HG03520 (cell line): Measurements from ENCODE around the gene MPP4.
"Not testable (repeated sequence)": the region's sequence is repeated elsewhere in the genome, so short reads cannot be mapped to it uniquely, and the experiment has no call there.

Experiments used
- ATAC-seq: cut with Tn5 transposase; IDR thresholded peaks from one replicate; pipeline ENCODE4 v1.9.1; 2021; ENCODE audit warnings: mild to moderate bottlenecking, moderate library complexity; ENCODE audit not compliant: unreplicated experiment

Gene MPP4

DNA sequence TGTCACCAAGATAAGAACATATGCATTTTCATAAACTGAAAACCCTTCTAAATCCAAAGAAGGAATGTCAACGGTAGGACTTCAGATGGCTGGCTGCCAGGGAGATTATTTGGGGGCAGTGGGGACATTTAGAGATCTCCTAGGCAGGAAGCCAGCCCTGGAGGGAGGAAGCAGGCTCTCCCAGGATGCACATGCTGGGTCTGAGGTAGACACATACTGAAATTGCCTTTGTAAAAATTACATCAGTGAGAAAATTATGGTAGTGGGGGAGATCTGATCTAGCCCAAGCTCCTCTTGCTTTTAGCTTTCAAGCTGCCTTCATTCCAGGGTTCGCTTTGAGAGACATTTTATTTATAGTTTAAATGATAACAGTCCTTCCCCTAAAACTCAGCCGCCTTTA, 24.1 kb downstream of the MPP4 start:
- no peak for ATAC-seq

DNA sequence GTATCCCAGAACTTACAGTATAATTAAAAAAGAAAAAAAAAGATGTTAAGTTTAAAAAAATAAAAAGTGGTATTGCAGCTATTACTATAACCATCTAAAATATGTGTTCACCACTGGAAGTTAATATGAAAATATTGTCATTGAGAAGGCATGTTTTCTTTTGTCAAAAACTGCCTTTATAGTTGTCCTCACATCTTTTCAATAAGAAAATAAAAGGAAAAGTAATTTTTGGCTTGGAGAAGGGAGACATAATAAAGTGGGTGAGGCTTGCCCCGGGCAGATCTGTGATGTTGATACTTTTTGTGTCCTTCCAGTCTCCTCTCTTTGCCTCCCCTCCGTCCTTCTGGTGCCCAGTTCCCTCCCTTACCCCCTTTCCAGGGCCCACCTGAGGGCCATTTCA, 24.9 kb downstream of the MPP4 start:
- ATAC-seq, result no peak

DNA sequence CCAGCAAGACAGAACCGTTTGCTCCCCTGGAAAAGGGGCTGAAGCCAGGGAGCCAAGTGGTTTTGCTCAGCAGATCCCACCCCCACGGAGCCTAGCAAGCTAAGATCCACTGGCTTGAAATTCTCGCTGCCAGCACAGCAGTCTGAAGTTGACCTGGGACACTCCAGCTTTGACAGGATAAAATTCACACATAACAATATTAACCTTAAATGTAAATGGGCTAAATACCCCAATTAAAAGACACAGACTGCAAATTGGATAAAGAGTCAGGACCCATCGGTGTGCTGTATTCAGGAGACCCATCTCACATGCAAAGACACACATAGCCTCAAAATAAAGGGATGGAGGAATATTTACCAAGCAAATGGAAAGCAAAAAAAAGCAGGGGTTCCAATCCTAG, 27.2 kb downstream of the MPP4 start:
- ATAC-seq, result not testable (repeated sequence)

DNA sequence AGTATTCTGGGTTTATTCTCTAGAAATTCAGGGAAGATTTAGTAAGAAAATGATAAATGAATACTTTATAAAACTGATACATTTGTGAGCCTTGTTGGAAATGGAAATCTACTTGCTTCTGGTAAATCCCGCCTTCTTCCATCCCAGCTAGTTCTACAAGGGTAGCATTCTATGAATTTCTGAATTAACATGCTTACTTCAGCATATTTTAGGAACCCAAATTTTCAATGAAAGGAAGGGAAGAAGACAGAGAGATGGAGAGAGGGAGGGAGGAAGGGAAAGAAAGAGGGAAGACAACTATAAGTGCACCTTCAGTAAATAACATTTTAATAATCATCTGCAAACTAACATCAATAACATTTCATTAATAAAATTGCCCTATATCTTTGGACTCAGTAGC, 28.6 kb downstream of the MPP4 start:
- ATAC-seq, result no peak

DNA sequence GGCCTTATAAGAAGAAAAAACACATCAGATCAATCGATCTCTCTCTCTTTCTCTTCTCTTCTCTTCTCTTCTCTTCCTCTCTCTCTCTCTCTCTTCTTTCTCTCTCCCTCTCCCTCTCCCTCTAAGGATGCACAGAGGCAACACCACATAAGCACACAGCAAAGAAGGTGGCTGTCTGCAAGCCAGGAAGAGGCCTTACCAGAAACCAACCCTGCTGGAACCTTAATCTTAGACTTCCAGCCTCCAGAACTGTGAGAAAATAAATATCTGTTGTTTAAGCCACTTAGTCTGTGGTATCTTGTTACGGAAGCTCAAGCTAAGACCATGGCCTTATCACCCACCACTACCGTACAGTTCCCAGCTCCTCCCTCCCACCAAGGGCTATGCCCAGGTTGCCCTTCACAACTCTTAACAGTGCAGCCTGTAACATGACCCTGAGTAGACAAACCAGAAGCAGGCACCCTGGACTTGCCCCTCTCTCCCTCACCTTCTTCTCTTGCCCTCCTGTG, 30.0 kb downstream of the MPP4 start:
- ATAC-seq, result no peak

DNA sequence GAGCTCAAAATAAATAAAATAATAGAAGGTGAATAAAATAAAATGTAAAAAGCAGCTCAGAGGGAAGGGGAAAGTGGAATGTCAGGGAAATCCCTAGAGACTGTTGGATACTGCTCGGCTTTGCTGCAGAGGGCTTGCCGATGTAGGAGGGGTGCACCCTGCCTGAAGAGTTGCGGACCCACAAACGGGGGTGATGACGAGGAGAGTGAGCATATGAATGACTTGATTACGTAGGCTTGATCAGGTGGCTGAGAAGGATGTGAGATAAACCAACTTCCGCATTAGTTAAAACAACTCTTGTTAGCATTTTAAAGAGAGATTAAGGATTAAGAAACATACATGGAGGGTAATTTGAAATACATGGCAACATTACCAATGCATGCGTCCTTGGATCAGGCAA, 34.1 kb downstream of the MPP4 start:
- ATAC-seq, result no peak

DNA sequence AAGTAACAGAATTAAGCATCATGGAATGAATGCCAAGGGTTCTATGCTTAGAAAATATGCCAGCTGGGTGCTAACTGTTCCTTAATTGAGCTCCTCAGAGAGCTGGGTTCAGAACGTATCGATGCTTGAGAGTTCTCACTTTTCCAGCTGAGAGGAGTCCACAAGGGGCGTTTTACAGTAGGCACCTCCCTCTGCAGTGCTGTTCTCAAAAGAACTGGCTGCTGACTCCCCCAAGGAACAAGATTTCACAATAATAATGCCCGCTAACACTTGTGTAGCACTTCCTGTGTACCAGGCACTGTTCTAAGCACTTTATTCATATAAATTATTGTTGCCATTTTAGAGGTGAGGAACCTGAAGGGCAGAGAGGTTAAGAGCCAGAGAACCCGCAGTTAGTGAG, 37.1 kb downstream of the MPP4 start:
- ATAC-seq, result no peak

DNA sequence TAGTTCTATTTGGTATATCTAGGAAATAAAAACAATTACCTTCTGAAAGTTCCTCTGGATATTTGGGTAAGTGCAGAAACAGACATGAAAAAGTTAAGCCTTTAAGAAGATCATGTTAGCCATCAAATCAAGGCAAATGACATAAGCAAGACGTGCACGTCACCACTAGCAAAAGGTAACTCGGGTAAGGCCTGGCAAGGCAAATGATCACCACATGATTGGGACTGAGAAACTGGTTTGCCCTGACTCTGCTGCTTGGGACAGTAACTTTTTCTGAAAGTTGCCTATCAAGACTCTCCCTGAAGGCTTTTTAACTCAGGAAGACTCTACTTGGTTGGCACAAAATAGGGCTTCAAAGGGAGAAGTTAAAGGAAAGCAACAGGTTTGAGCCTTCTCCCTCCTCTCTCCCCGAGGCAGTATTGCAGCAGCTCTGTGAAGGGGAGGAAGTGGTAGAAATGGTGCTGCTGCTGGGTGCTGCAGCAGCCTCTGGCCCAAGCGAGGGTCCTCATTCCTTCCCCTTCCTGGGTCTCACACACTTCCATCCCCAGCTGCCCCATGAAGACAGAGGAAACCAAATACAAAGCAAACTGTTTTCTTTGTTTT, 38.0 kb downstream of the MPP4 start:
- no peak for ATAC-seq

DNA sequence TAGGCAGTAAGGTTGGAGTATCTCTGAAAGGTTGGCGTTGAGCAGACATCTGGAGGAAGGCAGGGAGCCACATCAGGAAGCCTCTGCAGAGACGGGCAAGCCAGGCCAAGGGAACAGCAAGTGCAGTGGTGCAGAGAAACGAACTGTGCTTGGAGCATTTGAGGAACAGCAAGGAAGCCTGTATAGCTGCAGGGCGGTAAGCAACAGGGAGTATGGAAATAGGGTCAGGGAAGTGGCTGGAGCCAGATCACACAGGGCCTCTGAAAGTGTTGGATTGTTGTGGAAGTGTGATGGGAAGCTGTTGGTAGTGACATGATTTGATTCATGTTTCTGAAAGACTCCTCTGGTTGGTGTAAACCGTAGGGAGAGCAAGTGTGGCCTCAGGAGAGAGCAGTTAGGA, 41.7 kb downstream of the MPP4 start:
- no peak for ATAC-seq

DNA sequence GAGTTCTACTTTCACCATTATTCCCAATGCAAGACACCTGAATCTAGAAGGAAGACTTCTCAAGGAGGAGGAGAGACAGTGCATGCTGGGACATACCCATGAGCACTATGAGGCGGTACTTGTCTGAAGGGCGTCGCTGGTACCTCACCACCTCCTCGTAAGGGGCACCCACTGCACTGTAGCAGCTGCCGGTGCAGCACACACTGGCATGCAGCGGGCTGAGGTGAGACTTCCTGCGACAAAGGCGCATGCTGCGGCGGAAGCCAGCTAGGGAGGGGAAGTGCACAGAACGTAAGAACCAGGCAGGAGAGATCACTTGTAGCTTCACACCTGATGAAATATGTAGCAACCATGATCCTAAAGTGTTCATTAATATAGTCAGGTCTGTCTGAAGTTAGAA, 42.3 kb downstream of the MPP4 start:
- no peak for ATAC-seq

DNA sequence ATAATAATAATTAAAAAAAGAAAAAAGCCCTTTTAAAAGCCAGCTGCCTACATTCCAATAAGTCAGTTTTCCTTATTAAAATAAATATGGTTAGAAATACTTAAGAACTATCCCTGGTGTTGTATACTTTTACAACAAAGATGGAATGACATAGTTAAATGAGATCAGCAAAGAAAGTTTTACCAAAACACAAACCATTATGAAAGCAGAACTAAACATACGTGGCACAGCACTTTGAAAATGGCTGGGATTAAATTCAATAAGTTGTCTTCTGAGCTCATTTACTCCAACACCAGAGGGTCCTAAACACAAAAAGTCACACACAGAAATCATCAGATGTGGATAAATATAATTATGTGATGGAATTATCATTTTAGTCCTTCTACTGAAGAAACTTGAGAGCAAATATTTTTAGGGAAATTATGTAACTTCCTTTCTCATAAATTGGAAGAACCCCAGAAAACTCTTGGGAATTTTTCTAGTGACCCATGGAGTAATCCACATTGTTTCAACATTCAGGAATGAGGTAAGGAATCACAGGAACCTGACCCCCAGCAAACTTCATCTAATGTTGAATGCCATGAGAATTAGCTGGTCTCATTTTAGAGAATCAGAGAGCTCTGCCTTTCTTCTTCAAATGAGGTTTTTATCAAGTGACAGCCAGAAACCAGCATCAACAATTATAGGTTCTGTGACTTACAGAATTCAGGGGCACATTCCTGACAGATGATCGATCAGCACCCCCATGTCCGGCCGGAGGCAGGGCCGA, 43.6 kb downstream of the MPP4 start:
- no peak for ATAC-seq

DNA sequence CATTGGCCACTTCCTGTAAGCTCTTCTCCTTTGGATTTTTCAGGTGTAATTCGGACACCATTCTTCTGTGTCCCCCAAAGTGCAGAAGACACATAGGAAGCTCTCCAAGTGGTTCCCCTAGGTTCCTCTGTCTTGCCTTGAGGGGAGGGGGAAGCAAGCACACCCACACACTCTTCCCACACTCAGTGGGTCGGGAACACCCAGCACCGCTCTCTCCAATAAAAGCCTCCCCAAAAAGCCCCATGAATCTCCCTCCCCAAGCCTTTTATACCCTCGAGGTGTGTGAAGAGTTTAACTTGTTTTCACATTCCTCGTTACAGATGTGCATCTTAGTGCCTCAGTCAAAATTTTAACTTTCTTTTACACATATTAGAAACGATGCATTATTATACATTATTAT, 45.2 kb downstream of the MPP4 start:
- no peak for ATAC-seq

DNA sequence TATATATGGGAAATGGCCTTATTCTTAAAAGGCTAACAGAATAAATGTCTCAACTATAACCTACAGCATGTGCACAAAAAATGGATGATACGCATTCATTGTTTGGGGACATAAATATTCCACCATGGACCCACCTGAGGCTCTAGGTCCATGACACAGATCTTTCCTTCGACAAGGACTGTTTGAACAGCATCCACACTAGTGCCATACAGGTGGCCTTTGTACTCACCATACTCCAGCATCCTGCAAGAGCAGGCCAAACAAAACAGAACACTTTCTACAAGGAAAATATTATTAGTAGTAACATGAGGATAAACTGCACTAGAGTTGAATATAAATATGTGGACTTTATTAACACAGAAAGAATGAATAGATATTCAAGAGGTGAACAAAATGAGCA, 49.0 kb downstream of the MPP4 start:
- ATAC-seq, result no peak

DNA sequence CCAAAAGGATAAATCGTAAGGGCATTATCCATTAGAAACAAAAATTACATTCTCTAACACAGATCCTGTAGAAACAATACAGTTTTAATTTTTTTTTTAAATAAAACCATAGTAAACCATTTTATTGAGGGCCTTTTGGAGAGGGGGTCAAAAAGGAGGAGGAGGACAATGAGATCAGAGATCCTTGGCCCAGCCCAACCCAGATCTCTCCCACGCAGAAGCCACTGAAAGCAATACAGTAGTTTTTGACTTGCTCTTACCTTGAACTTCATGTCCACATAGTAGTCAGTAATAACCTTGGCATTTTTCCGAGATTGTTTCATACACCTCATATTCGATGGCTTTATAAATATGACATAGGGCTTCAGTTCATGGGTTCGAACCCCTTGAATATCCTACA, 51.0 kb downstream of the MPP4 start:
- no peak for ATAC-seq

DNA sequence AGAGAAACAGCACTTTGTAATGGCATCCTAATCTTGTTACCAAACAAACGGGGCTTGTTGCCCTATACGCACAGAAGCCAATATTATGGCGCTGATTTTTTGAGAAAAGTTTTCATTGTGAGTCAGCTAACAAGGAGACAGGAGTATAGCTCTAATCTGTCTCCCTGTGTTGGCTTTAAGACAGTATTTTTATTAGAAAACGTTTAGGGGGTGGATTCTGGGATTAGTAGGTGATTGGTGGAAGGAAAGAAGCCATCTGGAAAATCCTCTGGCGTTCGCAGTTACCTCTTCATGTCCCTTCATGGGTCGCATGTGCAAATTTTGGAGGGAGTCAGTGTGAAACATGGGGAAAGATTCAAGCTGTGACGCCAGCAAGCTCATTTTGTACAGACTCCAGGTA, 54.4 kb downstream of the MPP4 start:
- ATAC-seq, result no peak

DNA sequence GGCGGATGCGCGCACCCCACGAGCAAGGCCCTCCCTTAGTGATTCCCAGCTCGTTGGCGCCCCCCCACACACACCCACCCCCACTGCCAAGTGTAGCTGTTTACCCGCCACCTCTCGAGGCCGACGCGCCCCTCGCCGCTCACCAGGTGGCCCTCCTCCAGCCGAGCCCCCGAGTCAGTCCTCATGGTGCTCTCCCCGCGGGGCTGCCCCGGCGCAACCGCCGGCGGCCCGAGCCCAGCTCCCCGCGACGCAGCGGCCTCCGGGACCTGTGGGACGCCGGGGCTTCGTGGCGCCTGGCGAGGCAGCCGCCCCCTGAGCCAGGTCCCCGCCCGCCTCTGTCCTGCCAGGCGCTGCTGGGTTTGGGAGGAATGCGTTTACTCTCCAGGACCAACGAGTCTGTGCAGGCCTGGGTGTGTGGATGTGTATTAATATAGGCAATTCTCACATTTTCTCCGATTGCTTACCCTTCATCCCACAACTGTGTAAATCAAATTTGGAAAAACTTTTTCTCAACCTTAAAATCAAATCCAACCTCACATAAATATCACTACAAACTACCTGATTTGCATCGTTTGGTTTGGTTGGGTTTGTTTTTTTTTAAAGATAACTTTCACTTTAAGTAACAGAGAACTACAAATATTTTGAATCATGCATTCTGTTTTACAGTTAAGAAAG, 55.1 kb downstream of the MPP4 start, which contains the start of gene TMEM237:
Gene TMEM237, minus strand, starts transcription at position 288 of the 675 bp plus-strand sequence. Its CDS starts 103 bp downstream, at position 185.
- peak; percentile 38 for ATAC-seq

DNA sequence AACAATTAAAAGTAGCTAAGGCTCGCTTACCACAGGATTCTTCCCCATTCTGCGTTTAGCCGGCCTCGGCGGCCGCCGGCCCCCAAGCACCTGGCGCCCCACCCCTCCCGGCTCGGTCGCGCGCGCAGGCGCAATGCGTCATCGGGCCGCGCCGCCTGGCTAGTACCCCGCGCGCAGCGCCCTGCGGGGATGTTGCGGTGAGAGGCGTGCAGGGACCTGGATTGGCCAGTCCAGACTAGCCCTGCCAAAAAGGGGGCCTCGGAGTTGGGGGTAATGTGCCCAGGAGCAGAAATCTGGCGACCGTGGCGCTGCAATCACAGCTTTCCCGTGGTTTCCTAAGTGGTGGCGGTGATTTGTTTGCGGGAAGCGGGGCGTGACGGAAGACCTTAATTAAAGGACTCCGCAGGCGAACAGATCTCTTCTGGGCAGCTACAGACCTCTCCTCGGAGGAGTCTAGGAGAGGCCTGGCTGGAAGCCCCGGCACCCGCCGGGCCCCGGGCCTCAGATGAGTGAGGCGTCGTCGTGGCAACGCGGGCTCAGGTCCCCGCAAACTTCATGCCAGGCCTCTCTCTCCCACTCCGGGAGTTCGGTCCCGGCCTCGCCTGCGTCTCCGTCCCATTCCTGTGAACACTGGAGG, 55.7 kb downstream of the MPP4 start:
- peak; percentile 80 for ATAC-seq

DNA sequence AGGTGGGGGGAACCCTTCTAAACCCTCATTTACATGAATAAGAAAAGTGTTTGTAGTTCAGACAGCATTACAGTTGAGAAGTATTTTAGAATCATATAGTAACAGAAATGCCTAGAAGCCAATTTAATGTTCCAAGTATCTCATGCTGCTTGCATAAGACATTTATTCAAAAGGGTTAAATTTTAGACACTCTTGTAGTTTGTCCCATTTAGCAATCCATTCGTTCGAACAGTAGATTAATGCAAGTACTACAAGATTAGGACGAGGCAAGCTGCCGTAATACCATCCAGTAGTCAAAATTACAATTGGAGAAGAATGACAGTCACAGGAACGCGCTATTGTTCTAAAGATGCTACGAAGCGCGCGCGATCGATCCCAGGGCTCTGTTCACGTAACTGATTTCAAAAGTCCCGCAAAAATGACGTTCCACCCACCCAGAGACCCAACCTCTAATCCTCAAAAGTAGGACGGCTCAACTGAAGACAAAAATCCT, 56.3 kb downstream of the MPP4 start:
- peak; percentile 30 for ATAC-seq

DNA sequence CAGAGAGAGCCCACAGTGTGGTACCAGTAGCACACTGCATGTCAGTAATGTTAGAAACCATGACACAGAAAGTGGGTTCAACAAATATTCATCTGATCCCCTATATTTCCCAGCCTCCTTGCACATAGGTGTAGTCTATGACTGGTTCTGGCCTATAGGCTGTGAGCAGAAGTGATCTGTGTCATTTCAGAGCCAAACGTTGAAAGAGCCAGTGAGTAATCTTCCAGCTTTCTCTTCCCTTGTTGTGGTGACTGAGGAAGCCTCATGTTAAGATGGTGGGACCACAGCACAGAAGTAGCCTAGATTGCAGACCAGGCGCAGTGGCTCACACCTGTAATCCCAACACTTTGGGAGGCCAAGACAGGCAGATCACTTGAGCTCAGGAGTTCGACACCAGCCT, 59.2 kb downstream of the MPP4 start:
- no peak for ATAC-seq

DNA sequence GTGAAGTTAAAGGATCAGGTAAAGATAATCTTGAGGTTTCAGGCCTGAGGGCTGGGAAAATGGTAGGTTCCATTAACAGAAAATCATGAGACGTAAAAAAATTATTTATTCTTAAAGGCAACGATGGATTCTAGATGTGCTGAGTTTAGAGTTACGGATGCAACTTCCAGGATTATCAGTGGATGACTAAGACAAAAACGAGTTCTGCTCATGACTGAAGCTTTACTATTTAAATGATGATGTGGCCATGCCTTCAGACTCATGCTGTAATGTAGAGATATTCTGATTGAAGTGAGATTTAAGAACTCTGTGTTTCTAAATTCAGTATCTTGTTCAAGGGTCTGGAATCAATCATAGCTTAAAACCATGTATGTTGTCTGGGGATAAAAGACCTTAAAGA, 60.1 kb downstream of the MPP4 start:
- ATAC-seq, result no peak

DNA sequence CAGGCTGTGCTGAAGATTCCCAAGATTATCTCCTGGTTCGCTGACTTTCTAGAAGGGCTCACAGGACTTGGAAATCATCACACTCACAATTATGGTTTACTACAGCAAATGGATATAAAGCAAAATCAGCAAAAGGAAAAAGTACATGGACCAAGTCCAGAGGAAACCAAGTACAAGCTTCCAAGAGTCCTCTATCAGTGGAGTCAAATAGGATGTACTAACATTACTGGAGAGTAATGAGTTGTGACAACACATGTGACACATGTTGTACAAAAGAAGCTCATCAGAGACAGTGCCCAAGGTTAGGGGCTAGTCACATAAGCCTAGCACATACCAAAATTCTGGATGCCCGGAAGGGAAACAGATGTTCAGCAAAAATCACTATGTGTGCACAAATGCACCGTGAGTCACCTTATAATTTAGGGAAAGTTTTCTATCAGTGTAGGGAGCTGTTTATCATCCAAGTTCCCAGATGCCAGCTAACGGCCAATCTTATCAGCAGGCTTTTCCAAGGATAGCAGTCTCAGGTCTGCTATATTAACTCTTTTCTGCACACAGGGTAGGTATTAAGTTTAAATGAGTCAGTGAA, 64.7 kb downstream of the MPP4 start:
- ATAC-seq, result no peak
